IPS-18a (cell line): ENCODE results near the gene COMMD10.
"Not testable (repeated sequence)": the region's sequence is repeated elsewhere in the genome, so short reads cannot be mapped to it uniquely, and the experiment has no call there.

Source experiments
- H3K27ac ChIP-seq: one replicate; pipeline ENCODE4 v1.5.1; 2013; ENCODE audit warnings: low read length
- H3K27me3 ChIP-seq: one replicate; pipeline ENCODE4 v1.6.1; 2013; ENCODE audit warnings: mild to moderate bottlenecking, low read length; ENCODE audit not compliant: control insufficient read depth, insufficient read depth
- H3K36me3 ChIP-seq: one replicate; pipeline ENCODE4 v1.6.1; 2013; ENCODE audit warnings: low read depth, low read length; ENCODE audit not compliant: control insufficient read depth
- H3K4me1 ChIP-seq: one replicate; pipeline ENCODE4 v1.6.1; 2013; ENCODE audit warnings: low read depth, low read length; ENCODE audit not compliant: control insufficient read depth
- H3K4me3 ChIP-seq: one replicate; pipeline ENCODE4 v1.5.1; 2013; ENCODE audit warnings: low read length
- H3K9ac ChIP-seq: one replicate; pipeline ENCODE4 v1.6.1; 2013; ENCODE audit warnings: mild to moderate bottlenecking, low read length, moderate library complexity
- H3K9me3 ChIP-seq: one replicate; pipeline ENCODE4 v1.6.1; 2013; ENCODE audit warnings: low read depth, low read length; ENCODE audit not compliant: control insufficient read depth

Gene COMMD10

DNA sequence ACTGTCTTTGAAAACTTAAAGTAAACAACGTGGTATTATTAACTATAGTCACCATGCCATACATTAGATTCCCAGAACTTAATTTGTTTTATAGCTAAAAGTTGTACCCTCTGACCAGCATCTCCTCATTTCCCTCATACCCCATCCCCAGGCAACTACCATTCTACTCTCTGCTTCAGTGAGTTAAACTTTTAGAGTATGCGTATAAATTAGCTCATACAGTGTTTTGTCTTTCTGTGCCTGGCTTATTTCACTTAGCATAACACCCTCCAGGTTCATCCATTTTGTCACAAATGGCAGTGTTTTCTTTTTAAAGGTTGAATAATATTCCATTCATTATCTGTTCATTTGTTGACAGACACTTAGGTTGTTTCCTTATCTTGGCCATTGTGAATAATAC lies 14.2 kb downstream of the COMMD10 start:
- Histone ChIP-seq H3K9ac (no peak overlapping the region), H3K36me3 (peaks cover 18% of the 10 kb centered on the region), H3K4me3 (no peak overlapping the region), H3K9me3 (no peaks in the 10 kb centered on the region), H3K27me3 (no peaks in the 10 kb centered on the region), H3K27ac (no peak overlapping the region), H3K4me1 (no peaks in the 10 kb centered on the region)

DNA sequence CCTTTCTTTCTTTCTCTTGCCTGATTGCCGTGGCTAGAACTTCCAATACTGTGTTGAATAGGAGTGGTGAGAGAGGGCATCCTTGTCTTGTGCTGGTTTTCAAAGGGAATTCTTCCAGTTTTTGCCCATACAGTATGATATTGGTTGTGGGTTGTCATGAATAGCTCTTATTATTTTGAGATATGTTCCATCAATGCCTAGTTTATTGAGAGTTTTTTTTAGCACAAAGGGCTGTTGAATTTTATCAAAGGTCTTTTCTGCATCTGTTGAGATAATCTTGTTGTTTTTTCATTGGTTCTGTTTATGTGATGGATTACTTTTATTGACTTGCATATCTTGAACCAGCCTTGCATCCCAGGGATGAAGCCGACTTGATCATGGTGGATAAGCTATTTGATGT lies 20.1 kb downstream of the COMMD10 start:
- H3K27me3 ChIP-seq, H3K4me1 ChIP-seq, H3K27ac ChIP-seq, H3K9me3 ChIP-seq, H3K4me3 ChIP-seq, H3K9ac ChIP-seq, H3K36me3 ChIP-seq: not testable (repeated sequence)

DNA sequence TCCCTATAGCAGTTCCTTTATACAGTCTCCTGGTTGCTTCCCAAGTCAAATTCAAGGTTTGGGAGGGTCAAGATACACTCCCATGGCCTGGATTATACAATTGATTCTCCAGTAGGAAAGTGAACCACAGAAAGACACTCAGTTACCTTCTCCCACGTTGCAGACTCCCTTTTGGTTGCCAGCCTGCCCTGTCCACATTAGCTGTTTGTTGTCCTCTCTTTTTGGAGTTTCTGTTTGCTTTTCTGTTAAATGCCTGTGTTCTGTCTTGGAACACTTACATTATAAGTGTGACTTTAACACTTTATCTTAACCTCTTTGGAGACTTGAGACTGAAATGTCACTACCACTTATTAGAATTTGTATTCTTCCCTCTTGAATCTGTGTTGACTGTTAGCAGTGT lies 30.3 kb downstream of the COMMD10 start:
- H3K27ac ChIP-seq = no peak overlapping the region
- no peaks in the 10 kb centered on the region for H3K27me3 ChIP-seq
- H3K4me1 ChIP-seq = no peaks in the 10 kb centered on the region
- no peak overlapping the region for H3K9ac ChIP-seq
- no peaks in the 10 kb centered on the region for H3K36me3 ChIP-seq
- H3K9me3 ChIP-seq = no peaks in the 10 kb centered on the region
- H3K4me3 ChIP-seq = no peak overlapping the region

DNA sequence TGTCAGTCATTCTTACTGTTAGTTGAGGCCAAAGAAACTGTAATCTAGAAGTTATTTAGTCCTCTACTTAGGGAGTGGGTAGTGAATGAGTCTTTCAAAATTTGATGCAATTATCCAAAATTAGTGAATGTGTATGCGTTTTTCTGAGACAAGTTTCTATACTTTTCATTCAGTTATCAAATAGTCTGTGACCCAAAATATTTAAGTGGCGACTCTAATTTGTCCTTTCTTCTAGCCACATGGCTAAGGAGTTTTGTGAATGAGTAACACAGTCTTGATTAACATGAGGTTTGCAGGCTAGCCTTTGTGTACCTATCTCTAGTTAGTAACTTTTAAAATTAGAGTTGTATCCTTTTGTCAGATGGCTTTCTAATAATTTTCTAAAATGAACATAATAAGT lies 45.6 kb downstream of the COMMD10 start:
- no peaks in the 10 kb centered on the region for H3K9me3 ChIP-seq
- H3K36me3 ChIP-seq = no peaks in the 10 kb centered on the region
- no peak overlapping the region for H3K4me3 ChIP-seq
- no peak overlapping the region for H3K9ac ChIP-seq
- no peaks in the 10 kb centered on the region for H3K27me3 ChIP-seq
- no peaks in the 10 kb centered on the region for H3K4me1 ChIP-seq
- H3K27ac ChIP-seq = no peak overlapping the region

DNA sequence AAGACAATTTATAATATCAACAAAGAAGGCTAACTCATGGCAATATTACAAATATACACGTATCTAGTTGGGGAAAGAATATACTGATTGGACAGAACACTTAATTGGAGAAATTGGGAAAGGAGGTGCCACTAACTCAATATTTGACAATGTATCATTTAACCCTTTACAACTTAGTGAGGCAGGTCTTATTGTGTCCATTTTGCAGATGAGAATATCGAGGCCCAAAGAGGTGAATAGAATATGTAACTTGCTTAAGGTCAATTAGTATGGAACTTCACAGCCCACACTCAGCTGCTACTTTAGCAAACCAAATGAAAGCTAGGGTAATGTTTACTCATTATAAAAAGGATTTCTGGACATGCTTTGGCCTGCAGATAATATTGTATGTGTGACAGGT lies 46.2 kb downstream of the COMMD10 start:
- Histone ChIP-seq H3K36me3 (no peaks in the 10 kb centered on the region), H3K27me3 (no peaks in the 10 kb centered on the region), H3K4me3 (no peak overlapping the region), H3K9ac (no peak overlapping the region), H3K4me1 (no peaks in the 10 kb centered on the region), H3K9me3 (no peaks in the 10 kb centered on the region), H3K27ac (no peak overlapping the region)

DNA sequence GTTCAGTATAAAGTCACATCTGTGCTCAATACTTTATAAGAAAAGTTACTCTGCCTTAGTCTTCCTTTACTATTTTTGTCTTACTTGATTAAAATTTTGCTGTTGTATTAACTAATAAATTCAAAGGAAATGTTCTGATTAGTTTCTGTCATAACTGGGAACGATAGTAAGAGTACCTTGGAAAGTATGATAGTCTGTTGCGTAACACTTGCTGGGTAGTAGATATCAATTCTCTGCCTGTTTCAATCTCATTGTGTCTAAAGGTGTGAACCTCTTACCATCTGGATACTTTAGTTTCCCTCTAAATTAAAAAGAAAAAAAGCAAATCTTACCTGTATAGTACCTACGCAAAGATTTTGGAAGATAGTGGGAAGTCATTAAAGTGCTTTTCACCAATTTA lies 48.5 kb downstream of the COMMD10 start:
- Histone ChIP-seq H3K36me3 (no peaks in the 10 kb centered on the region), H3K27me3 (no peaks in the 10 kb centered on the region), H3K9ac (no peak overlapping the region), H3K4me3 (no peak overlapping the region), H3K9me3 (no peaks in the 10 kb centered on the region), H3K4me1 (no peaks in the 10 kb centered on the region), H3K27ac (no peak overlapping the region)

DNA sequence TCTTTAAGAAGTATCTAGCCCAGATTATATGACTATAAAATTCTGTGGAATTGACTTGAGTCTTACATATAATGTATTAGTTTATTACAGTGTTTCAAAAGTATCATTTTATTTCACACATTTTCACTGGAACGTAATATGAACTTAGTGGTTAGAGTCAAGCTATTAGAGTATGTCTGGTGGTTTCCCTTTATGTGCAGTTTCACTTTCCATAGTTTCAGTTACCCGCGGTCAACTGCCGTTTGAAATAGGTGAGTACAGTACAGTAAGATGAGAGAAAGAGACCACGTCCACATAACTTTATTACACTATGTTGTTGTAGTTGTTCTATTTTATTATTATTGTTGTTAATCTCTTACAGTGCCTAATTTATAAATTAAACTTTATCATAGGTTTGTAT lies 50.5 kb downstream of the COMMD10 start:
- H3K36me3 ChIP-seq = no peaks in the 10 kb centered on the region
- no peak overlapping the region for H3K27ac ChIP-seq
- no peaks in the 10 kb centered on the region for H3K4me1 ChIP-seq
- no peaks in the 10 kb centered on the region for H3K27me3 ChIP-seq
- H3K4me3 ChIP-seq = no peak overlapping the region
- H3K9ac ChIP-seq = no peak overlapping the region
- no peaks in the 10 kb centered on the region for H3K9me3 ChIP-seq

DNA sequence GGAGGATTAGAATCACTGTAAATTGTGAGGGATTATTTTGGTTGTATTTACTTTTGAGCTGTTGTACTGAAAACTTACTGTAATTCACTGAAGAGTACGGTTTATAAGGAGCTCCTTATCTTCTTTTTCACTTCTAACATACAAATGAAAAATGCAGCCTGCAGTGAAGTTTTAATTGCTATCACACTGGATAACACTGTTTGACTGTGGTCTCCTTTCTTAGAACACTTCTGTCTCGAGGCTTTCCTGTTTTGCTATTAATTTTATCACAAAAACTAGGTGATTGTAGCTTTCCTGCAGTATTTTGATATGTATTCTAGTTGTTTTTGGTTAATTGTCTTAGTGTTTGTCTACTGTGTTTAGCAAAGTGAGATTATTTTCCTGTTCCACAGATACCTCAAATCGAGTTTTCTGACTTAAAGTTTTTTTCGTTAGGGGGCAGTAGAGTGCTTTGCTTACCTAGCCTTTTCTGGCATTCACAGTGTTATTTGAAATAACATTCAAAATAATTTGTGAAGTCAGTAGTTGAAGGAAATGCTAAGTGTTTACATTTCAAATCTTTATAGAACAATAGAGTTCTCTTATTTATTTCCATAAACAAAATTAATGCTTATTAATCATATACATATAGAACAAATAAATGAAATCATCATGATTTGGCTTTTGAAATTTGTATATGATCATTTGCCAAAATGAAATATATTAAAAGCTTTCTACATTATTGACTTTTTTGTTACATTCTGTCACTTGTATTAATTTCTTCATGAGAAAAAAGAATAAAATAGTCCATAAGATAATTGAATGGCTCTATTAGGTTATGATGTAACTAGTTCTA lies 52.9 kb downstream of the COMMD10 start:
- Histone ChIP-seq H3K36me3 (no peaks in the 10 kb centered on the region), H3K9me3 (no peaks in the 10 kb centered on the region), H3K9ac (no peak overlapping the region), H3K27ac (no peak overlapping the region), H3K4me3 (no peak overlapping the region), H3K27me3 (no peaks in the 10 kb centered on the region), H3K4me1 (no peaks in the 10 kb centered on the region)

DNA sequence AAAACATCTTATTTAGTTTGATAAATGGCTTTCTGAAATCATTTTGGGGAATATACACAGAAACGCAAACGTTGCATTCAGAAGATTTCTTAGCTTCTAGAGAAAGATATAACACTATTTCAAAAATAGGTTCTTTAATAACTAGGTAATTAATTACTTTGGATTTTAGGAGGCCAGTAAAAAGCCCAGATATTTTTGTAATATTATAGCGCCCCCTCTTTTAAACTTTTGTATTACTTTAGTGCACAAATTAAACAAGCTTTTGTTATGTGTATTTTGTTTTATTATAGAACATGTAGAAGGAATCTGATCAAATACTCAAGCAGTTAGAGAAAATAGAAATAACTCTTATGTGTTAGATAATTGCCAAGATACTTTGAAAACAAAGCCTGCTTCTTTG lies 57.7 kb downstream of the COMMD10 start:
- H3K27me3 ChIP-seq = no peaks in the 10 kb centered on the region
- no peak overlapping the region for H3K4me3 ChIP-seq
- H3K27ac ChIP-seq = no peak overlapping the region
- H3K36me3 ChIP-seq = no peaks in the 10 kb centered on the region
- no peaks in the 10 kb centered on the region for H3K9me3 ChIP-seq
- H3K4me1 ChIP-seq = no peaks in the 10 kb centered on the region
- no peak overlapping the region for H3K9ac ChIP-seq

DNA sequence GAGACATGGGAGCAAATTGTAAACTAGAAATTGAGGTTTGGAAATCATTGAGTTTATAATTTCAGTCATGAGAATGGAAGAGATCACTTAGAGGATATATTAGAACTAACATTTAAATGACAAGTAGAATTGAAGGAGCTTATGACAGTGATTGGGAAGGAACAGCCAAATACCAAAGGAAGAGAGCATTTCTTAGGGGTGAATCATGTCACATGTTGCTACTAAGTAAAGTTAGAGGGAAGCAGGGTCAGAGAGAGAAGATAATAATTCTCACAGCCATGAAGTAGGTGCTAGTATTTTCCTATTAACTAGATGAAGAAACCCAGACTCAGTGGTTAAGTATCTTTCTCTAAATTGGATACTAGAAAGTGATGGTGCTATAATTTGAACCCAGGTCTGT lies 59.3 kb downstream of the COMMD10 start:
- H3K4me1 ChIP-seq = no peaks in the 10 kb centered on the region
- H3K9me3 ChIP-seq = no peaks in the 10 kb centered on the region
- H3K27ac ChIP-seq = no peak overlapping the region
- H3K36me3 ChIP-seq = no peaks in the 10 kb centered on the region
- no peak overlapping the region for H3K9ac ChIP-seq
- H3K27me3 ChIP-seq = no peaks in the 10 kb centered on the region
- H3K4me3 ChIP-seq = no peak overlapping the region

DNA sequence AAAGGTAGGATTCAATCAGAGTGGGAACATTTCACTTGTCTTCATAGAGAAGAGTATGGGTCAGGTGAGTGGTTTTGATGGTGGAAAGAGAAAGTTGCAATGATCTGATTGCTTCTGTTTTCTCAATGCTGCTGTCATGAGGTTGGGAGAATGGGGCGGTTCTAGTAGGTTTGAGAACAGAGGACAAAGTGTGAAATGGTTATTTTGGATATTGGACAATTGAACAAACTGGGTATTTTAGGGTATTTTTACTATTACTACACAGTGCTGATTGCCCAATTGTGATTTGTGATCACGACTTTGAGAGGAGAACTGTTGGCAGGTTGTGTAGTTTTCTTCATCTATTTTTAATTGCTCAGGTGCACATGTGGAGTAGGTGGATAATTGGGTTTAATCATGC lies 60.2 kb downstream of the COMMD10 start:
- Histone ChIP-seq H3K4me1 (no peaks in the 10 kb centered on the region), H3K4me3 (no peak overlapping the region), H3K36me3 (no peaks in the 10 kb centered on the region), H3K9ac (no peak overlapping the region), H3K9me3 (no peaks in the 10 kb centered on the region), H3K27me3 (no peaks in the 10 kb centered on the region), H3K27ac (no peak overlapping the region)

DNA sequence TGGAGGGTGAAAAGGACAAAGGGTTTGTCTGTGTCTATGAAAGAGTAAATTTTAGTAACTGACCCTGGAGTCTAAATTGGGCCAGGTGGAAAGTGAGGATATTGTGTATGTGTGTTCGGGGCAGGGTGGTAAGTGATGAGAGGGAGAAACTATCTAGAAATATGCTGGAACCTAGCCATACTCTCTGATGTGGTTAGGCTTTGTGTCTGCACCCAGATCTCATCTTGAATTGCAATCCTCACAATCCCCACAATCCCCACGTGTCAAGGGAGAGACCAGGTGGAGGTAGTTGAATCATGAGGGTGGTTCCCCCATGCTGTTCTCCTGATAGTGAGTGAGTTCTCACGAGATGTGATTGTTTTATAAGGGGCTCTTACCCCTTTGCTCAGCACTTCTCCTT lies 60.6 kb downstream of the COMMD10 start:
- Histone ChIP-seq H3K4me3 (no peak overlapping the region), H3K4me1 (no peaks in the 10 kb centered on the region), H3K9ac (no peak overlapping the region), H3K27ac (no peak overlapping the region), H3K27me3 (no peaks in the 10 kb centered on the region), H3K36me3 (no peaks in the 10 kb centered on the region), H3K9me3 (no peaks in the 10 kb centered on the region)
